OCI-LY7 (cell line): Measurements from ENCODE around the gene KDM2A.

Source experiments
- CTCF ChIP-seq: fragments of 200-600 bp; sonication (generic); conservative IDR thresholded peaks from 2 replicates; pipeline ENCODE4 v1.5.1; 2014; ENCODE audit warnings: mild to moderate bottlenecking, antibody characterized with exemption, low read length, moderate library complexity, mixed read lengths
- EZH2phosphoT487 ChIP-seq: fragments of 200-600 bp; sonication (generic); IDR thresholded peaks from 2 replicates; pipeline ENCODE4 v1.6.1; 2018; ENCODE audit warnings: low read depth, borderline replicate concordance, mild to moderate bottlenecking, mixed run types, antibody characterized with exemption, low read length, moderate library complexity, mixed read lengths

- no peak for TF ChIP-seq CTCF
- TF ChIP-seq EZH2phosphoT487: no peak
Measured at GRCh38 chr11:67146516-67147226, 27.6 kb downstream of the KDM2A start.
